ENCODE measurements around the gene INHBC. TPM values are rescaled to one million over a fixed set of nuclear protein-coding genes. Genes with fewer than 3 reads are reported as not detected.

The INHBC gene
- total RNA-seq, 1 experiment from 2014 or later, result 0.20 TPM

GRCh38 chr12:57429473-57430111 lies 5.0 kb upstream of the INHBC start:
- BruUV-seq (replicated peaks), result TSS peak; percentile 86

More at GRCh38 chr12:57429473-57430111, 5.0 kb upstream of the INHBC start:
- no peak overlapping the region for H2AFZ ChIP-seq (ENCODE audit: low read depth, low read length, poor library complexity, severe bottlenecking)
- peaks cover 4 to 19% of the 10 kb centered on the region in 2 experiments; a peak in 3 of 4 replicates for H3K4me1 ChIP-seq (ENCODE audit: control insufficient read depth in 1 of 2, insufficient read depth in 2 of 2, low read length in 2 of 2)
- POLR2A ChIA-PET, result interaction anchor here (0.8 kb wide), 1 partner anchor 24 kb away, joined by 3 read pairs; no protein-coding TSS in a partner anchor
- H3K79me2 ChIP-seq (ENCODE audit: insufficient read depth, low read length), result peaks cover 19% of the 10 kb centered on the region
- no peak for ATAC-seq
- peak overlapping the region; percentile 89 for H3K4me2 ChIP-seq (ENCODE audit: low read length)
- intact Hi-C loops (cut with micrococcal nuclease), result no loop called here
- TF ChIP-seq, protein P1, sequence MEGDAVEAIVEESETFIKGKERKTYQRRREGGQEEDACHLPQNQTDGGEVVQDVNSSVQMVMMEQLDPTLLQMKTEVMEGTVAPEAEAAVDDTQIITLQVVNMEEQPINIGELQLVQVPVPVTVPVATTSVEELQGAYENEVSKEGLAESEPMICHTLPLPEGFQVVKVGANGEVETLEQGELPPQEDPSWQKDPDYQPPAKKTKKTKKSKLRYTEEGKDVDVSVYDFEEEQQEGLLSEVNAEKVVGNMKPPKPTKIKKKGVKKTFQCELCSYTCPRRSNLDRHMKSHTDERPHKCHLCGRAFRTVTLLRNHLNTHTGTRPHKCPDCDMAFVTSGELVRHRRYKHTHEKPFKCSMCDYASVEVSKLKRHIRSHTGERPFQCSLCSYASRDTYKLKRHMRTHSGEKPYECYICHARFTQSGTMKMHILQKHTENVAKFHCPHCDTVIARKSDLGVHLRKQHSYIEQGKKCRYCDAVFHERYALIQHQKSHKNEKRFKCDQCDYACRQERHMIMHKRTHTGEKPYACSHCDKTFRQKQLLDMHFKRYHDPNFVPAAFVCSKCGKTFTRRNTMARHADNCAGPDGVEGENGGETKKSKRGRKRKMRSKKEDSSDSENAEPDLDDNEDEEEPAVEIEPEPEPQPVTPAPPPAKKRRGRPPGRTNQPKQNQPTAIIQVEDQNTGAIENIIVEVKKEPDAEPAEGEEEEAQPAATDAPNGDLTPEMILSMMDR (IDR thresholded peaks at IDR 0.05 in 2 of 3, conservative IDR thresholded peaks at IDR 0.05 in 1 of 3; ENCODE audit: borderline replicate concordance in 1 of 3, insufficient read depth in 1 of 3, low read depth in 2 of 3, low read length in 2 of 3), result no peak
- no peak for TF ChIP-seq ZNF274 (IDR thresholded peaks at IDR 0.05; ENCODE audit: low read depth, low read length)
- TF ChIP-seq, protein P2, sequence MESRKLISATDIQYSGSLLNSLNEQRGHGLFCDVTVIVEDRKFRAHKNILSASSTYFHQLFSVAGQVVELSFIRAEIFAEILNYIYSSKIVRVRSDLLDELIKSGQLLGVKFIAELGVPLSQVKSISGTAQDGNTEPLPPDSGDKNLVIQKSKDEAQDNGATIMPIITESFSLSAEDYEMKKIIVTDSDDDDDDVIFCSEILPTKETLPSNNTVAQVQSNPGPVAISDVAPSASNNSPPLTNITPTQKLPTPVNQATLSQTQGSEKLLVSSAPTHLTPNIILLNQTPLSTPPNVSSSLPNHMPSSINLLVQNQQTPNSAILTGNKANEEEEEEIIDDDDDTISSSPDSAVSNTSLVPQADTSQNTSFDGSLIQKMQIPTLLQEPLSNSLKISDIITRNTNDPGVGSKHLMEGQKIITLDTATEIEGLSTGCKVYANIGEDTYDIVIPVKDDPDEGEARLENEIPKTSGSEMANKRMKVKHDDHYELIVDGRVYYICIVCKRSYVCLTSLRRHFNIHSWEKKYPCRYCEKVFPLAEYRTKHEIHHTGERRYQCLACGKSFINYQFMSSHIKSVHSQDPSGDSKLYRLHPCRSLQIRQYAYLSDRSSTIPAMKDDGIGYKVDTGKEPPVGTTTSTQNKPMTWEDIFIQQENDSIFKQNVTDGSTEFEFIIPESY (IDR thresholded peaks at IDR 0.05; ENCODE audit: extremely low read depth, insufficient replicate concordance, low read length), result no peak
- TF ChIP-seq CEBPB (IDR thresholded peaks at IDR 0.05; ENCODE audit: low read depth), result no peak
- TF ChIP-seq JUND (IDR thresholded peaks at IDR 0.05), result no peak
- TF ChIP-seq EZH2phosphoT487 (IDR thresholded peaks at IDR 0.05; ENCODE audit: borderline replicate concordance), result no peak
- TF ChIP-seq EZH2 (IDR thresholded peaks at IDR 0.05), result no peak
- no peak for TF ChIP-seq YY1 (IDR thresholded peaks at IDR 0.05; ENCODE audit: extremely low read depth, insufficient replicate concordance, low read depth, low read length)
- no peak; the same call in 1 of the 2 replicates for TF ChIP-seq POLR2AphosphoS5 (IDR thresholded peaks at IDR 0.05; ENCODE audit: low read depth, low read length)
- TF ChIP-seq TCF7L2 (IDR thresholded peaks at IDR 0.05; ENCODE audit: borderline replicate concordance, extremely low read depth, insufficient read depth, insufficient read length), result no peak
- no peak for TF ChIP-seq SIN3A (IDR thresholded peaks at IDR 0.05; ENCODE audit: low read depth)
- CTCF ChIA-PET, result no interaction called here
- peak overlapping the region; percentile 88 for H3K9ac ChIP-seq (ENCODE audit: low read length)
- H3K4me3 ChIP-seq (replicated peaks in 1 of 2; ENCODE audit: low read depth in 1 of 2, low read length in 2 of 2), result peak overlapping the region; percentile 72 to 85
- RAD21 ChIA-PET (ENCODE audit: low non-redundant PET in 1 of 2, low total read pairs in 2 of 2, uncharacterized antibody in 2 of 2, unreplicated experiment in 2 of 2), result interaction anchor here in 1 of 2 experiments (0.6 kb wide), 1 partner anchor 15 kb away, joined by 4 read pairs; no protein-coding TSS in a partner anchor
- no peaks in the 10 kb centered on the region for H3K27me3 ChIP-seq (ENCODE audit: insufficient read depth, low read length)
- no peaks in the 10 kb centered on the region for H3K9me3 ChIP-seq (ENCODE audit: control insufficient read depth in 1 of 2, insufficient read depth in 1 of 2, low read depth in 1 of 2, low read length in 2 of 2)
- no peaks in the 10 kb centered on the region for H3K36me3 ChIP-seq (ENCODE audit: control insufficient read depth in 1 of 2, insufficient read depth in 2 of 2, low read length in 2 of 2)
- no peaks in the 10 kb centered on the region for H3K9me2 ChIP-seq (ENCODE audit: insufficient read depth)
- no peak for DNase-seq (ENCODE audit: low read depth, low spot score)
- peak overlapping the region; percentile 75 for H3K27ac ChIP-seq (ENCODE audit: low read depth, low read length)
- H4K20me1 ChIP-seq (ENCODE audit: insufficient read depth), result no peaks in the 10 kb centered on the region
